Measurements from ENCODE around the gene XYLT1.

The XYLT1 gene

GRCh38 chr16:17453364-17454038 is 17.3 kb downstream of the XYLT1 start:
- Histone ChIP-seq H3K27ac (ENCODE audit: extremely low read depth, low read depth, low read length) (no peak overlapping the region), H3K4me3 (ENCODE audit: low read depth, low read length) (no peak overlapping the region), H3K36me3 (ENCODE audit: control insufficient read depth in 2 of 2, insufficient read depth in 1 of 2, low read length in 2 of 2) (no peaks in the 10 kb centered on the region), H3K4me1 (ENCODE audit: control insufficient read depth, insufficient read depth, low read length) (no peaks in the 10 kb centered on the region), H3K9me3 (ENCODE audit: control insufficient read depth, insufficient read depth, low read depth, low read length) (no peaks in the 10 kb centered on the region)
- ChIA-PET POLR2A (interaction anchor here (0.7 kb wide), 1 partner anchor 14 kb away, joined by 3 read pairs; no protein-coding TSS in a partner anchor), CTCF (no interaction called here)
- TF ChIP-seq ZNF658 (tag by site-specific recombination; IDR thresholded peaks at IDR 0.05) (no peak), ZNF596 (tag by site-specific recombination; IDR thresholded peaks at IDR 0.05) (no peak), ZNF843 (tag by site-specific recombination; IDR thresholded peaks at IDR 0.05) (no peak), ZNF610 (tag by site-specific recombination; IDR thresholded peaks at IDR 0.05; ENCODE audit: borderline replicate concordance) (no peak), ZNF366 (tag by site-specific recombination; conservative IDR thresholded peaks at IDR 0.05) (no peak), ZNF248 (tag by site-specific recombination; IDR thresholded peaks at IDR 0.05) (no peak), PATZ1 (tag by site-specific recombination; IDR thresholded peaks at IDR 0.05) (no peak)

- ChIA-PET POLR2A (no interaction called here), CTCF (no interaction called here)
- Histone ChIP-seq H3K27ac (ENCODE audit: extremely low read depth, low read depth, low read length) (no peak overlapping the region), H3K9me3 (ENCODE audit: control insufficient read depth, insufficient read depth, low read depth, low read length) (no peaks in the 10 kb centered on the region), H3K4me1 (ENCODE audit: control insufficient read depth, insufficient read depth, low read length) (no peaks in the 10 kb centered on the region), H3K36me3 (ENCODE audit: control insufficient read depth in 2 of 2, insufficient read depth in 1 of 2, low read length in 2 of 2) (no peaks in the 10 kb centered on the region), H3K4me3 (ENCODE audit: low read depth, low read length) (no peak overlapping the region)
- TF ChIP-seq ZBTB21 (tag by site-specific recombination; IDR thresholded peaks at IDR 0.05) = no peak
- TF ChIP-seq SCRT1 (tag by site-specific recombination; IDR thresholded peaks at IDR 0.05; ENCODE audit: borderline replicate concordance) = no peak
- no peak for TF ChIP-seq HOXA7 (CRISPR knock-in tag; IDR thresholded peaks at IDR 0.05; ENCODE audit: borderline replicate concordance)
- TF ChIP-seq ZNF350 (tag by site-specific recombination; IDR thresholded peaks at IDR 0.05) = no peak
- no peak for TF ChIP-seq ZNF510 (tag by site-specific recombination; IDR thresholded peaks at IDR 0.05; ENCODE audit: insufficient replicate concordance)
- TF ChIP-seq KLF7 (tag by site-specific recombination; IDR thresholded peaks at IDR 0.05; ENCODE audit: borderline replicate concordance) = no peak
- no peak for TF ChIP-seq ZFP3 (tag by site-specific recombination; IDR thresholded peaks at IDR 0.05; ENCODE audit: low read depth)
- TF ChIP-seq ZNF223 (tag by site-specific recombination; IDR thresholded peaks at IDR 0.05) = no peak
- no peak for TF ChIP-seq ZSCAN18 (tag by site-specific recombination; IDR thresholded peaks at IDR 0.05)
- TF ChIP-seq MZF1 (tag by site-specific recombination; IDR thresholded peaks at IDR 0.05; ENCODE audit: borderline replicate concordance) = no peak
- TF ChIP-seq ZBTB17 (tag by site-specific recombination; IDR thresholded peaks at IDR 0.05) = no peak
Measured at GRCh38 chr16:17452922-17453321, 17.8 kb downstream of the XYLT1 start.

GRCh38 chr16:17451843-17452242 is 18.9 kb downstream of the XYLT1 start:
- H3K4me1 ChIP-seq (ENCODE audit: control insufficient read depth, insufficient read depth, low read length) = no peaks in the 10 kb centered on the region

More at GRCh38 chr16:17451843-17452242, 18.9 kb downstream of the XYLT1 start:
- ChIA-PET POLR2A (no interaction called here), CTCF (no interaction called here)
- no peak for TF ChIP-seq PATZ1 (tag by site-specific recombination; IDR thresholded peaks at IDR 0.05)
- no peak for TF ChIP-seq HOXD13 (CRISPR knock-in tag; IDR thresholded peaks at IDR 0.05; ENCODE audit: borderline replicate concordance)
- TF ChIP-seq YY2 (tag by site-specific recombination; IDR thresholded peaks at IDR 0.05) = no peak
- TF ChIP-seq CTCF (tag by site-specific recombination; IDR thresholded peaks at IDR 0.05) = no peak
- no peak for TF ChIP-seq ZNF610 (tag by site-specific recombination; IDR thresholded peaks at IDR 0.05; ENCODE audit: borderline replicate concordance)
- no peak for TF ChIP-seq ZNF274 (IDR thresholded peaks at IDR 0.05; ENCODE audit: low read length)
- TF ChIP-seq ZNF274 (tag by site-specific recombination; IDR thresholded peaks at IDR 0.05; ENCODE audit: borderline replicate concordance) = no peak
- H3K36me3 ChIP-seq (ENCODE audit: control insufficient read depth in 2 of 2, insufficient read depth in 1 of 2, low read length in 2 of 2) = no peaks in the 10 kb centered on the region
- H3K27ac ChIP-seq (ENCODE audit: extremely low read depth, low read depth, low read length) = no peak overlapping the region
- H3K9me3 ChIP-seq (ENCODE audit: control insufficient read depth, insufficient read depth, low read depth, low read length) = no peaks in the 10 kb centered on the region
- H3K4me3 ChIP-seq (ENCODE audit: low read depth, low read length) = no peak overlapping the region

Data from HEK293 (cell line).